HL-60 (cell line): ENCODE results near the gene PLA2G7.
"Not testable (repeated sequence)": the region's sequence is repeated elsewhere in the genome, so short reads cannot be mapped to it uniquely, and the experiment has no call there.

Experiments used
- DNase-seq, 2 experiments: peaks; one replicate each; pipeline ENCODE4 v3.0.0-alpha.2; 2010 to 2020; ENCODE audit warnings: low read depth in 1 of 2, low spot score in 1 of 2
- H3K27ac ChIP-seq: fragments of 250-450 bp; sonication (Bioruptor Pico); replicated peaks from 2 replicates; pipeline ENCODE4 v1.5.1; 2020; ENCODE audit warnings: mild to moderate bottlenecking, moderate library complexity
- H3K27me3 ChIP-seq: fragments of 250-450 bp; sonication (Bioruptor Pico); 2 replicates; pipeline ENCODE4 v1.5.1; 2021; ENCODE audit warnings: mild to moderate bottlenecking, moderate library complexity; ENCODE audit not compliant: insufficient read depth, poor library complexity, severe bottlenecking
- H3K4me3 ChIP-seq: replicated peaks from 2 replicates; pipeline ENCODE4 v1.5.1; 2011; ENCODE audit warnings: mild to moderate bottlenecking, control low read depth, low read length; ENCODE audit not compliant: insufficient read depth
- CTCF ChIP-seq: IDR thresholded peaks from one replicate; pipeline ENCODE4 v1.5.1; 2011; ENCODE audit warnings: low read length, control low read depth, inconsistent platforms; ENCODE audit not compliant: insufficient read depth
- GABPA ChIP-seq: IDR thresholded peaks from 2 replicates; pipeline ENCODE4 v1.6.1; 2012; ENCODE audit warnings: low read depth
- POLR2AphosphoS5 ChIP-seq: IDR thresholded peaks from 2 replicates; pipeline ENCODE4 v1.6.1; 2012; ENCODE audit warnings: low read depth
- REST ChIP-seq: IDR thresholded peaks from 2 replicates; pipeline ENCODE4 v1.6.1; 2012; ENCODE audit warnings: low read depth; ENCODE audit not compliant: insufficient replicate concordance
- SPI1 ChIP-seq: IDR thresholded peaks from 2 replicates; pipeline ENCODE4 v1.6.1; 2012; ENCODE audit warnings: low read depth, mild to moderate bottlenecking, borderline replicate concordance

The PLA2G7 gene

GRCh38 chr6:46745973-46746372 lies 10.8 kb upstream of the PLA2G7 start:
- H3K27me3 ChIP-seq, result no peaks in the 10 kb centered on the region
- DNase-seq, result no peak
- H3K4me3 ChIP-seq, result no peak overlapping the region
- H3K27ac ChIP-seq, result no peak overlapping the region
- TF ChIP-seq REST (no peak), POLR2AphosphoS5 (no peak), SPI1 (no peak), CTCF (no peak), GABPA (no peak)

- not testable (repeated sequence) for DNase-seq, H3K4me3 ChIP-seq, H3K27ac ChIP-seq, H3K27me3 ChIP-seq
Observed at GRCh38 chr6:46744159-46744725, 9.1 kb upstream of the PLA2G7 start.

GRCh38 chr6:46743425-46744158 lies 8.4 kb upstream of the PLA2G7 start:
- DNase-seq, result no peak
- no peak for TF ChIP-seq GABPA
- TF ChIP-seq REST, result no peak
- TF ChIP-seq POLR2AphosphoS5, result no peak
- no peak for TF ChIP-seq SPI1
- no peak for TF ChIP-seq CTCF
- Histone ChIP-seq H3K27me3 (no peaks in the 10 kb centered on the region), H3K27ac (no peak overlapping the region), H3K4me3 (no peak overlapping the region)

GRCh38 chr6:46741910-46742309 lies 6.7 kb upstream of the PLA2G7 start:
- DNase-seq, result no peak
- Histone ChIP-seq H3K27me3 (no peaks in the 10 kb centered on the region), H3K27ac (no peak overlapping the region), H3K4me3 (no peak overlapping the region)
- TF ChIP-seq REST (no peak), POLR2AphosphoS5 (no peak), CTCF (no peak), SPI1 (no peak), GABPA (no peak)
